IPS DF 6.9 (cell line): ENCODE measurements around the gene AMFR.

Experiments used
- DNase-seq: peaks from one replicate; pipeline ENCODE4 v3.0.0-alpha.2; 2013; ENCODE audit warnings: low read depth, low spot score
- H3K27ac ChIP-seq: one replicate; pipeline ENCODE4 v1.5.1; 2013; ENCODE audit warnings: low read length, control low read depth
- H3K27me3 ChIP-seq: 2 replicates; pipeline ENCODE4 v1.6.1; 2013; ENCODE audit warnings: mild to moderate bottlenecking, low read length; ENCODE audit not compliant: control insufficient read depth, insufficient read depth
- H3K36me3 ChIP-seq: 2 replicates; pipeline ENCODE4 v1.6.1; 2013; ENCODE audit warnings: low read length; ENCODE audit not compliant: control insufficient read depth, insufficient read depth
- H3K4me1 ChIP-seq: 2 replicates; pipeline ENCODE4 v1.6.1; 2013; ENCODE audit warnings: low read length; ENCODE audit not compliant: control insufficient read depth, insufficient read depth
- H3K4me3 ChIP-seq: 2 replicates; pipeline ENCODE4 v1.5.1; 2013; ENCODE audit warnings: mild to moderate bottlenecking, low read length
- H3K9me3 ChIP-seq: 2 replicates; pipeline ENCODE4 v1.6.1; 2013; ENCODE audit warnings: low read length, inconsistent platforms; ENCODE audit not compliant: control insufficient read depth, insufficient read depth
- WGBS: extraction: QIAGEN DNeasy Blood & Tissue Kit; methylation state at CpG from one replicate; pipeline ENCODE4 v1.1.7; 2013; ENCODE audit warnings: mixed read lengths, missing lambda C conversion rate; ENCODE audit not compliant: insufficient read length, insufficient coverage; 5-methylcytosine and 5-hydroxymethylcytosine counted together

Gene AMFR

GRCh38 chr16:56350491-56351405 lies 74.6 kb downstream of the AMFR start:
- Histone ChIP-seq H3K4me1 (no peaks in the 10 kb centered on the region; the same call in 1 of the 2 replicates), H3K9me3 (no peaks in the 10 kb centered on the region), H3K27me3 (no peaks in the 10 kb centered on the region), H3K36me3 (no peaks in the 10 kb centered on the region), H3K4me3 (no peak overlapping the region), H3K27ac (no peak overlapping the region)
- WGBS = no CpG with 5 or more reads among the region's 22 CpGs
- DNase-seq = no peak

GRCh38 chr16:56349711-56350161 lies 75.6 kb downstream of the AMFR start:
- Histone ChIP-seq H3K27me3 (no peaks in the 10 kb centered on the region), H3K4me1 (no peaks in the 10 kb centered on the region), H3K9me3 (no peaks in the 10 kb centered on the region), H3K27ac (no peak overlapping the region), H3K4me3 (no peak overlapping the region), H3K36me3 (no peaks in the 10 kb centered on the region)
- DNase-seq = no peak
- WGBS = no CpG with 5 or more reads among the region's 16 CpGs

- no peak overlapping the region for H3K4me3 ChIP-seq
- H3K4me1 ChIP-seq = no peaks in the 10 kb centered on the region
- H3K27me3 ChIP-seq = no peaks in the 10 kb centered on the region
- H3K36me3 ChIP-seq = no peaks in the 10 kb centered on the region
- H3K9me3 ChIP-seq = no peaks in the 10 kb centered on the region
- DNase-seq = no peak
- WGBS = no CpG with 5 or more reads among the region's 2 CpGs
- no peak overlapping the region for H3K27ac ChIP-seq
Observed at GRCh38 chr16:56349086-56349415, 76.3 kb downstream of the AMFR start.

GRCh38 chr16:56348168-56349085 lies 76.9 kb downstream of the AMFR start:
- no CpG with 5 or more reads among the region's 25 CpGs for WGBS
- Histone ChIP-seq H3K27me3 (no peaks in the 10 kb centered on the region), H3K27ac (no peak overlapping the region), H3K36me3 (no peaks in the 10 kb centered on the region), H3K9me3 (no peaks in the 10 kb centered on the region), H3K4me1 (no peaks in the 10 kb centered on the region), H3K4me3 (no peak overlapping the region)
- no peak for DNase-seq

GRCh38 chr16:56347670-56348069 lies 77.7 kb downstream of the AMFR start:
- H3K4me1 ChIP-seq = no peaks in the 10 kb centered on the region
- no peaks in the 10 kb centered on the region for H3K36me3 ChIP-seq
- H3K27me3 ChIP-seq = no peaks in the 10 kb centered on the region
- no peak overlapping the region for H3K4me3 ChIP-seq
- H3K27ac ChIP-seq = no peak overlapping the region
- no peak for DNase-seq
- no CpG with 5 or more reads among the region's 11 CpGs for WGBS
- no peaks in the 10 kb centered on the region for H3K9me3 ChIP-seq

GRCh38 chr16:56347166-56347565 lies 78.2 kb downstream of the AMFR start:
- H3K36me3 ChIP-seq = no peaks in the 10 kb centered on the region
- H3K27me3 ChIP-seq = no peaks in the 10 kb centered on the region
- WGBS = no CpG with 5 or more reads among the region's 8 CpGs
- no peak overlapping the region for H3K27ac ChIP-seq
- no peak for DNase-seq
- no peak overlapping the region for H3K4me3 ChIP-seq
- H3K9me3 ChIP-seq = no peaks in the 10 kb centered on the region
- H3K4me1 ChIP-seq = no peaks in the 10 kb centered on the region

GRCh38 chr16:56346131-56346890 lies 79.0 kb downstream of the AMFR start:
- Histone ChIP-seq H3K9me3 (no peaks in the 10 kb centered on the region), H3K27ac (no peak overlapping the region), H3K27me3 (no peaks in the 10 kb centered on the region), H3K4me3 (no peak overlapping the region), H3K36me3 (no peaks in the 10 kb centered on the region), H3K4me1 (no peaks in the 10 kb centered on the region)
- no CpG with 5 or more reads among the region's 15 CpGs for WGBS
- no peak for DNase-seq

- Histone ChIP-seq H3K9me3 (no peaks in the 10 kb centered on the region), H3K4me3 (no peak overlapping the region), H3K4me1 (no peaks in the 10 kb centered on the region), H3K27ac (no peak overlapping the region), H3K36me3 (no peaks in the 10 kb centered on the region), H3K27me3 (no peaks in the 10 kb centered on the region)
- DNase-seq = no peak
- WGBS = no CpG with 5 or more reads among the region's 13 CpGs
Observed at GRCh38 chr16:56345406-56346050, 79.8 kb downstream of the AMFR start.

- Histone ChIP-seq H3K4me1 (no peaks in the 10 kb centered on the region), H3K9me3 (no peaks in the 10 kb centered on the region), H3K27me3 (no peaks in the 10 kb centered on the region), H3K4me3 (no peak overlapping the region), H3K36me3 (no peaks in the 10 kb centered on the region), H3K27ac (no peak overlapping the region)
- no peak for DNase-seq
- no CpG with 5 or more reads among the region's 18 CpGs for WGBS
Observed at GRCh38 chr16:56344518-56345405, 80.6 kb downstream of the AMFR start.
